Activated CD4-positive, alpha-beta memory T cell treated with anti-CD3 and anti-CD28 coated beads, Interleukin-2, amount 10 ng/mL, durations not matched to agents 7 days and 5 days (primary cell): ENCODE results near the gene PCOLCE2. TPM values are rescaled to one million over a fixed set of nuclear protein-coding genes. Genes with fewer than 3 reads are reported as not detected.
A peak's percentile ranks its signal among the peaks of the same experiment; 100 is the strongest.
"Not testable (repeated sequence)": the region's sequence is repeated elsewhere in the genome, so short reads cannot be mapped to it uniquely, and the experiment has no call there.

Experiments
- CTCF ChIA-PET: fragments of 350-600 bp; sonication (Branson Sonifier 250); formaldehyde crosslinking; loops from one replicate; lab custom pipeline; 2021; ENCODE audit warnings: antibody characterized with exemption, inconsistent platforms; lab: Charles Lee
- POLR2A ChIA-PET: fragments of 350-600 bp; sonication (Branson Sonifier 250); formaldehyde crosslinking; loops from one replicate; lab custom pipeline; 2021; ENCODE audit warnings: antibody characterized with exemption; lab: Charles Lee
- DNase-seq: peaks from one replicate; pipeline ENCODE4 v3.0.0-alpha.2; 2020
- H3K27ac Mint-ChIP-seq: one replicate; pipeline ENCODE4 v1.8.0; 2021; ENCODE audit warnings: mild to moderate bottlenecking, mixed read lengths
- H3K27me3 Mint-ChIP-seq: one replicate; pipeline ENCODE4 v1.8.0; 2021; ENCODE audit warnings: mixed read lengths
- H3K36me3 Mint-ChIP-seq: one replicate; pipeline ENCODE4 v1.8.0; 2021; ENCODE audit warnings: low read depth, mixed read lengths
- H3K4me1 Mint-ChIP-seq: one replicate; pipeline ENCODE4 v1.8.0; 2021; ENCODE audit warnings: mixed read lengths
- H3K4me3 Mint-ChIP-seq: one replicate; pipeline ENCODE4 v1.8.0; 2021; ENCODE audit warnings: mild to moderate bottlenecking, mixed read lengths
- H3K9me3 Mint-ChIP-seq: one replicate; pipeline ENCODE4 v1.8.0; 2021; ENCODE audit warnings: mixed read lengths
- total RNA-seq, 2 experiments: library from RNA; stranded (reverse); gene quantifications; one replicate each; pipeline ENCODE4 v1.2.3, GENCODE V29; 2021

PCOLCE2 gene
- total RNA-seq, 2 experiments from 2014 or later, result 0.38 TPM; not detected in 1

DNA sequence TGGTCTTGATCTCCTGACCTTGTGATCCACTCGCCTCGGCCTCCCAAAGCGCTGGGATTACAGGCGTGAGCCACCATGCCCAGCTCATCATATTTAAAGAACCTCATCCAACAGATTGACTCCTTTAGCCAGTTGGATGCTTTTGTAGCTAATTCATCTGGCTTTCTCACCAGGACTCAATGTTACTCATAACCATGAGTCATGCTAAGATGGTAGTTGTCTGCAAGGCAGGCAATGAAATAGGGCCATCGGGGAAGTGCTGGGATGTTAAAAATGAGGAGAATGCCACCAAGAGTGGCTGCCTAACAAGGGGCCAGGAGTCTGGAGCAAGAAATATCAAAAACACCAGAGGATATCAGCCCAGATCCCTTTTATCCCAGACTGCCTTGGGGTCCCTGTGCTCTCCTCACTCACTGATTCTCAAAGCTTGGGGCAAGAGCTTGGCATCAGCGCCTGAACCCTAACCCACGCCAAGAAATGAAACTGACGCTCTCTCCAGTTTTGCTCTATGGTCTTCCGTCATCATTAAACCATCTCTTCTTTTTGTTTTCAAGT, 7.4 kb upstream of the PCOLCE2 start:
- Mint-ChIP-seq H3K27ac (no peak overlapping the region), H3K4me1 (no peaks in the 10 kb centered on the region), H3K27me3 (peaks cover 38% of the 10 kb centered on the region), H3K9me3 (no peaks in the 10 kb centered on the region), H3K4me3 (no peak overlapping the region), H3K36me3 (no peaks in the 10 kb centered on the region)
- DNase-seq, result no peak
- ChIA-PET POLR2A (no interaction called here), CTCF (no interaction called here)

DNA sequence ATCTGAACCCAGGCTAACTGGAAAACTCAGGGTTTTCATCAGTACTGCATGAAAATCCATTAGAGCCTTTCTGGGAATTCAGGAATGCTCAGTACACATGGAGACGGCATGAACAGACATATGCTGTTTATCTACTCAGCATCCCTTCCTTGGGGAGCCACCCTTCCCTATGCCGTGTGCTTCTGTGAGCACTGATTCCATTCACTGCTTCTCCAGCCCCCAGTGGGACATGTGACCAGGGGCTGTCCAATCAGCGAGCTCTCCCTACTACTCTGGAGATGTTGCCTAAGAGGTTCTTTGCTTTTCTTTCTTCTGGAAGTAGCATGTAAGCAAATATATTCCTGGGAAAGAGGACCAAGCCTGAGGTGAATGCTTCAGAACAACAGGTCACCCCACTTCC, 5.6 kb upstream of the PCOLCE2 start:
- Mint-ChIP-seq H3K27ac (no peak overlapping the region), H3K36me3 (no peaks in the 10 kb centered on the region), H3K4me3 (no peak overlapping the region), H3K27me3 (peaks cover 43% of the 10 kb centered on the region), H3K4me1 (peaks cover 1% of the 10 kb centered on the region), H3K9me3 (no peaks in the 10 kb centered on the region)
- POLR2A ChIA-PET, result no interaction called here
- no peak for DNase-seq
- CTCF ChIA-PET, result no interaction called here

DNA sequence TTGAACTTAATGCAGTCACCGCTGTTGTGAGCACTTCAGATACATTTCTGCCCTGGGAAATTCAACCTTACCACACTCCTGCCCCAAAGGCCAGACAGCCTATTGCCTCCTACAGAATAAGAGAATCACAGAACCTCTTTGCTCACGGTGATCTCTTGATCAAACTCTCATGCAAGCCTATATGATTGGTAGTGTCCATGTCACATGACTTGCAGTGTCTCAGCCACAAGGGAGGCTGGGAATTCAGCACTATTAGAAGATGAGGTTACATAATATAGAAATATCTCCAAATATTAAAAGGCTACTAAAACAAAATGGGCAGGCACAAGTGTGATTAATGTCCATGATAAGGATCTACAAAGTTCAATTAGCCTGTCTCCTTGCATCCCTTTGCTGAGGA, 3.8 kb upstream of the PCOLCE2 start:
- ChIA-PET CTCF (no interaction called here), POLR2A (no interaction called here)
- H3K27ac Mint-ChIP-seq, result no peak overlapping the region
- H3K4me3 Mint-ChIP-seq, result no peak overlapping the region
- H3K9me3 Mint-ChIP-seq, result no peaks in the 10 kb centered on the region
- no peak for DNase-seq
- peaks cover 41% of the 10 kb centered on the region for H3K27me3 Mint-ChIP-seq
- no peaks in the 10 kb centered on the region for H3K36me3 Mint-ChIP-seq
- peaks cover 10% of the 10 kb centered on the region for H3K4me1 Mint-ChIP-seq

DNA sequence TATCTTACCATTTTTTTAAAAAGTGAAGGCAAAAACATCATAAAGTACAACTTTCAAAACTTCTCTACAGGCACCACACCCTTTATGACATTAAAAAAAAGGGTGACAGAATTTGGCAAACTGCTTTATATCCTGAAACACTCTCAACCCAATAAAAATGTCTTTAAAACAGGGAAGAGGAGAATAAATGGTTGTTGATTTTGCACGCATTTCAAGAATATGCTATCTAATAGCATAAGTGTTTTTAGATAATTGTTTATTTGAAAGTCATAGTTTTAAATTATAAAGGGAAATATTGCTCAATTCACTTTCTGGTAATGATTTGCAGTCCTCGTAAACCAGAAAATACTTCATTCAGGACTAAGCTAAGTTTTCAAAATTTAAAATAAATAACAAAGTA, 1.7 kb upstream of the PCOLCE2 start:
- no peaks in the 10 kb centered on the region for H3K36me3 Mint-ChIP-seq
- DNase-seq, result no peak
- H3K27ac Mint-ChIP-seq, result no peak overlapping the region
- H3K9me3 Mint-ChIP-seq, result no peaks in the 10 kb centered on the region
- peaks cover 10% of the 10 kb centered on the region for H3K4me1 Mint-ChIP-seq
- H3K27me3 Mint-ChIP-seq, result peaks cover 52% of the 10 kb centered on the region
- POLR2A ChIA-PET, result interaction anchor here (0.5 kb wide), 1 partner anchor 1980 kb away, joined by 3 read pairs; no protein-coding TSS in a partner anchor
- CTCF ChIA-PET, result no interaction called here
- no peak overlapping the region for H3K4me3 Mint-ChIP-seq

DNA sequence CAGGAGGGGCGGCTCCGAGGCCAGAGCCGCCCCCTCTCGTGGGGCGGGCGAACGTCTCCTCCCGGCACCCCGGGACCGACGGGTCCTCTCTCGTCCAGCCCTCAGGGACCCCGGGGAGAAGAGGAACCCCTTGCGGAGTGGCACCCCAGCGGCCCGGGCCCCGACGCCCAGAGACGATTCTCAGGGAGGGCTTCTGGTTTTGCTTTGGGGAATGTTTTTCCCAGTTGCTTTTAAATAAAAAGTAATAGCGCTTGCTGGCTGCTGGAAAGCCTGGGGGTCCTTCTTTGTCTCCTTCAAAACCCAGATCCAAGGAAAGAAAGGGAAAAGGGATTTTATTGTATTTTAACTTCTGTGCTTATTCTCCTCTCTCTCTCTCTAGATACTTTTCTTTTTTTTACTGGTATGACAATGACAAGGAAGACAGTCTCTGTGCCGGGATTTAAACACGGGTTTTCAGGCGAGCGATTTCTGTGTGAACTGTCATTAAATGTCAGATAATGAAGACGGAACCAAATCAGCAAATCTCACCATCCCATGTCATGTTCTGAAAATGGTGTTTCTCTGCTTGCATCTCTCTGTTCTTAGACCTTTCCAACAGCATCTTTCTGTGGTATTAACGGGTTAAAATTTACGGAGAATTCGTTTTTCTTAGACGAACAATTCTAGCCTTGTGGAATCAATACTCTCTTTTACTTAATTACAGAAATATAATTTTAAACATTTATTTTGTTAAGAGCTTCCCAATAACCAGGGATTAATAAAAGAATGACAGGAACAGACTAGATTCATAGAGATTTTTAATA, 530 bp upstream of the PCOLCE2 start:
- Mint-ChIP-seq H3K9me3 (no peaks in the 10 kb centered on the region), H3K4me1 (peaks cover 10% of the 10 kb centered on the region), H3K27ac (no peak overlapping the region), H3K36me3 (no peaks in the 10 kb centered on the region), H3K27me3 (peaks cover 60% of the 10 kb centered on the region), H3K4me3 (peak overlapping the region; percentile 24)
- ChIA-PET POLR2A (no interaction called here), CTCF (no interaction called here)
- no peak for DNase-seq

DNA sequence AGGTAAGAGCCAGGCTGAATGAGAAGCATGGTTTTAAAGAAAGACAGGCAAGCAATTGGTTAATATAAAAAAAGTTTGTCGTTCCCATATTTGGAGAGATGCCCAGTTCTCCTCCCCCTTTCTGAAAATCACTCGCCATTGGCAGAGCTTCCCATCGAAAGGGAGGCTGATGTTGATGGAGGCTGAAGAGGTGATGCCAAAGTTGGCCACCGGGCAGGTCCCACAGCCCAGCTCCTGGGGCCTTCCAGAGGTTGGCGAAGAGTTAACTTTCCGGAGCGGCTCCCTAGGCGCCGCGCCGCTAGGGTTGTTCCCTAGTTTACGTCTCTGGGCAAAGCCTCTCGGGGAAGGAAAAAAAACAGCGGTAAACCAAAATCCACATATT, 793 bp downstream of the PCOLCE2 start:
- Mint-ChIP-seq H3K27me3 (peaks cover 64% of the 10 kb centered on the region), H3K36me3 (no peaks in the 10 kb centered on the region), H3K27ac (no peak overlapping the region), H3K4me1 (peaks cover 10% of the 10 kb centered on the region), H3K4me3 (peak overlapping the region; percentile 24), H3K9me3 (no peaks in the 10 kb centered on the region)
- CTCF ChIA-PET, result no interaction called here
- DNase-seq, result no peak
- POLR2A ChIA-PET, result no interaction called here

DNA sequence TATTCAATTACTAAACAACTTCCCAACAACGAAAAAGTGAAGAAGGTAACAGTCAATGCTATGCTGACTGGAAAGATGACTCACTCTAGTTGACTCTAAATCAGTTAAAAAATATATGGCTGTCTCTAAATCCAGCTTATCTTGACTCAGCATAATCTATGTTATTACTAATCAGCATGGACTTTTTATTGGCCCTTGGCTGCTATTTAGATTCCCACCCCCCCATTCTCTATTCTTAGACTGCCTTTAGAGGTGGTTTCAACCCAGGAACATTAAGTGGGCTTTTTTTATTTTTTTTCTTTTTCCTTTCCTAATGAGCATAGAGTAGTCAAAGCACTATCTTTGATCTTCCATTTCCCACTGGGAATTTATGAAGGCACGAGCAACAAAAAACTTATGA, 1.9 kb downstream of the PCOLCE2 start:
- no peak for DNase-seq
- H3K36me3 Mint-ChIP-seq, result no peaks in the 10 kb centered on the region
- CTCF ChIA-PET, result interaction anchor here (1.9 kb wide), 1 partner anchor 58 kb away, joined by 7 read pairs; no protein-coding TSS in a partner anchor
- H3K27me3 Mint-ChIP-seq, result peaks cover 60% of the 10 kb centered on the region
- POLR2A ChIA-PET, result no interaction called here
- H3K9me3 Mint-ChIP-seq, result no peaks in the 10 kb centered on the region
- H3K27ac Mint-ChIP-seq, result no peak overlapping the region
- H3K4me3 Mint-ChIP-seq, result no peak overlapping the region
- peaks cover 10% of the 10 kb centered on the region for H3K4me1 Mint-ChIP-seq

DNA sequence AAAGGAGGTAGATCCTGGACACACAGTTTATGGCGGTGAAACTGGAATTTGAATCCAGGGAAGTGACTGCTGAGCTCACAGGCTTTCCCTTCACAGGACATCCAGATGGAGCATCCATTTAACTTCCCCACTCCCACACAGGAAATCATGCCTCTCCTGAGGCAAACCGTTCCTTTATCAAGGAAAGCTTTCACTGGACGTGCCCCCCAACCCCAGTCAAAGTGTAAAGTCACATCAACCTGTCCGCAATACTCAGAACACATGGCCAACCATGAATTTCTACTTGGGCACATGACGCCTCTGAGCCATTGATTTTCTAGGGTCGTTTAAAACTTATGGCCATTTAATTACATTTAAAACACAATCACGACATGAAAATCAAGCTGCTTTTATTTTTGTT, 2.9 kb downstream of the PCOLCE2 start:
- Mint-ChIP-seq H3K9me3 (no peaks in the 10 kb centered on the region), H3K4me1 (peaks cover 10% of the 10 kb centered on the region), H3K36me3 (no peaks in the 10 kb centered on the region), H3K4me3 (no peak overlapping the region), H3K27ac (no peak overlapping the region), H3K27me3 (peaks cover 57% of the 10 kb centered on the region)
- DNase-seq, result no peak
- ChIA-PET POLR2A (no interaction called here), CTCF (interaction anchor here (1.9 kb wide), 1 partner anchor 57 kb away, joined by 7 read pairs; no protein-coding TSS in a partner anchor)

DNA sequence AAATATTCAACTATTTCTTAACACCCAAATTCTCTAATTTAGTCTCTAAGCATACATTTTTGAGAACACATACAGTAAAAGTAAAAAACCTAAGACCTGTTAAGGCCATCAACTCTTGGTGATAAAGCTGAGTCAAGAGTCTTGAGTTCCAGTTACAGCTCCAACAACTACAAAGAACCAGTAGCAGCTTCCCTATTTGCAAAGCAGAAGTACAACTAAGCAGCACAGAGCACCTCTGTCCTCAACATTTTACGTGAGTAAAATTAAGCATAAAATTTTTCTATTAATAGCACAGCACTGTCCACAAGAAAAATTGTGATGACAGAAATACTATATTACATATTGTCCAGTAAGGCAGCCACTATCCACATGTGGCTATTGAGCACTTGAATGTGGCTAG, 4.4 kb downstream of the PCOLCE2 start:
- DNase-seq, result no peak
- Mint-ChIP-seq H3K36me3 (no peaks in the 10 kb centered on the region), H3K27me3 (peaks cover 53% of the 10 kb centered on the region), H3K4me3 (no peak overlapping the region), H3K27ac (no peak overlapping the region), H3K4me1 (peaks cover 9% of the 10 kb centered on the region), H3K9me3 (no peaks in the 10 kb centered on the region)
- CTCF ChIA-PET, result interaction anchor here (0.6 kb wide), 1 partner anchor 194 kb away, joined by 3 read pairs; no protein-coding TSS in a partner anchor
- POLR2A ChIA-PET, result no interaction called here

DNA sequence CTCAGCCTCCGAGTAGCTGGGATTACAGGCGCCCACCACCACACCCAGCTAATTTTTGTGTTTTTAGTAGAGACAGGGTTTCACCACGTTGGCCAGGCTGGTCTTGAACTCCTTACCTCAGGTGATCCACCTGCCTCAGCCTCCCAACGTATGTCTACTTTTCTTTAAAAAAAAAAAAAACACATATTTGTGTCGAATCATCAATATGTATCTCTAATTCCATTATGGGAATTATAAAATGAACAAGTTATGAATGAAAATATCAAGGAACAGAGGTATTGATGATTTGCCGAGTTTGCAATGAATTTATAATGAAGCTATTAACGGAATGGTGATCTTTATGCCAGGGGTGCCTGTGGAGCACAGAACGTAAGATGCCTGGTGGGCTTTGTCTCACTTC, 5.3 kb downstream of the PCOLCE2 start:
- H3K9me3 Mint-ChIP-seq, H3K36me3 Mint-ChIP-seq, POLR2A ChIA-PET, H3K4me1 Mint-ChIP-seq, DNase-seq, H3K27ac Mint-ChIP-seq, H3K4me3 Mint-ChIP-seq: not testable (repeated sequence)
- peaks cover 52% of the 10 kb centered on the region for H3K27me3 Mint-ChIP-seq
- CTCF ChIA-PET, result interaction anchor here (0.6 to 1.4 kb wide), 3 partner anchors 55 to 181 kb away, joined by 3 to 4 read pairs (median 4); no protein-coding TSS in a partner anchor

DNA sequence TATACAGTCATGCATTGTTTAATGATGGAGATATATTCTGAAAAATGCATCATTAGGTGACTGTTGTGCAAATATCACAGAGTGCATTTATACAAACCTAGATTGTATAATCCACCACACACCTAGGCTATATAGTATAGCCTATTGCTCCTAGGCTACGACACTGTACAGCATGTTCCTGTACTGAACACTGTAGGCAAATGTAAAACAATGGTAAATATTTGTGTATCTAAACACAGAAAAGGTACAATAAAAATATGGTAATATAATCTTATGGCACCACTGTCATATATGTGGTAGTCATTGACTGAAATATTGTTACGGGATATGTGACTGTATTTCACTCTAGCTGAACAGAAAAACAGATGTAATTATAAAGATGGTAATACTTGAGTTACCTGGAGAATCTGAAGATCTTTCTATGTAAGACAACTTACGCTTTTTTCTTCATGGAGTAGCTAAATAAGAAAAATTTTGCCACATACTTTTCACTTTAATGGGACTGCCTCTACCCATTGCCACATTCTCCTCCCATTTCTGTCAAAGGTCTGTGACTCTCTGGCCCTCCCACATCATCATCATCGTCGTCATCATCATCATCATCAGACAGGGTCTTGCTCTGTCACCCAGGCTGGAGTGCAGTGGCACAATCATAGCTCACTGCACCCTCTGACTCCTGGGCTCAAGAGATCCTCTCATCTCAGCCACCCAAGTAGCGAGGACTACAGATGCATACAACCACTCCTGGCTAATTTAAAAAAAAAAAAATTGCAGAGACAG, 7.2 kb downstream of the PCOLCE2 start:
- no peak overlapping the region for H3K27ac Mint-ChIP-seq
- H3K36me3 Mint-ChIP-seq, result no peaks in the 10 kb centered on the region
- H3K9me3 Mint-ChIP-seq, result no peaks in the 10 kb centered on the region
- no peak overlapping the region for H3K4me3 Mint-ChIP-seq
- no peak for DNase-seq
- ChIA-PET CTCF (no interaction called here), POLR2A (no interaction called here)
- peaks cover 44% of the 10 kb centered on the region for H3K27me3 Mint-ChIP-seq
- no peaks in the 10 kb centered on the region for H3K4me1 Mint-ChIP-seq

DNA sequence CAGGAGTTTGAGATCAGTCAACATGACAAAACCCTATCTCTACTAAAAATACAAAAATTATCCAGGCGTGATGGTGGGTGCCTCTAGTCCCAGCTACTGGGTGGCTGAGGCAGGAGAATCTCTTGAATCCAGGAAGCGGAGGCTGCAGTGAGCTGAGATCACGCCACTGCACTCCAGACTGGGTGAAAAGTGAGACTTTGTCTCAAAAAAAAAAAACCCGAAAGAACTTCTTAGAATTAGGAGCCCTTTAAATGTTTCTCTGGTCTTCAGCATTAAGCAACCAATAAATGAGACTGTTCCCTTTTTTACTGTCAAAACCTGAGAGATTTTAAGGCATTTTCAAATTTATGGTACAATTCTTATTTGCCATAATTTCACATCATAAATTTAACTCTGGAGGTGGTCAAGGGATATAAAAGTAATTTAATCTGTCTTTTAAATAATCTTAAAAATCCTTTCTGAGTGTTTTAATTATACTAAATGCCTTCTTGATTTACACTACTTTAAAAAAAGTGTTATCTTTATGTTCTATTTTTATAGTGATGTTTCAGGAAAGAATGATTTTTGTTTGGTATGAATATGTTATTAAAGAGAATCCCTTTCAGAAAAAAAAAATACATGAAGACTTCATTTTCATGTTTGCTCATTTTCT, 10.1 kb downstream of the PCOLCE2 start:
- POLR2A ChIA-PET, result no interaction called here
- H3K27ac Mint-ChIP-seq, result no peak overlapping the region
- no peak for DNase-seq
- peaks cover 22% of the 10 kb centered on the region for H3K27me3 Mint-ChIP-seq
- no peaks in the 10 kb centered on the region for H3K9me3 Mint-ChIP-seq
- H3K4me1 Mint-ChIP-seq, result no peaks in the 10 kb centered on the region
- no peak overlapping the region for H3K4me3 Mint-ChIP-seq
- CTCF ChIA-PET, result no interaction called here
- no peaks in the 10 kb centered on the region for H3K36me3 Mint-ChIP-seq

DNA sequence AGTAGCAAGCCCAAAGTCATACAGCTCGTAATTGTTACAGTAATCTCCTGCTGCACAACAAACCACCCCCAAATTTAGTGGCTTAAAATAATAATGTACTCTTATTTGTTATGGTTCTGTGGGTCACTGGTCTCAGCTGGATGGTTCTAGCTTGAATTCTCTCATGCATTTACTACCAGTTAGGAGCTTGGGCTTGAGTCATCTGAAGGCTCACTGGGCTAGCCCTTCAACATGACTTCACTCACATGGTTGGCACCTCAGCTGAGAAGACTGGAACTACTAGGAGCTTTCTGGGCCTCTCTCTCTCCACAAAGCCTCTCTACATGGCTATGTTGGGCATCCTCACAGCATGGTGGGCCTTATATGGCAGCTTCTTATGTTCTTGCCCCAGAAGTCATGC, 12.5 kb downstream of the PCOLCE2 start:
- H3K4me3 Mint-ChIP-seq, result no peak overlapping the region
- no peaks in the 10 kb centered on the region for H3K36me3 Mint-ChIP-seq

More for the DNA sequence above, 12.5 kb downstream of the PCOLCE2 start:
- no peaks in the 10 kb centered on the region for H3K9me3 Mint-ChIP-seq
- H3K27ac Mint-ChIP-seq, result no peak overlapping the region
- DNase-seq, result no peak
- CTCF ChIA-PET, result no interaction called here
- H3K27me3 Mint-ChIP-seq, result peaks cover 20% of the 10 kb centered on the region
- no peaks in the 10 kb centered on the region for H3K4me1 Mint-ChIP-seq
- POLR2A ChIA-PET, result no interaction called here
